Measurements from ENCODE around the gene CCDC87.

The CCDC87 gene

GRCh38 chr11:66570850-66571180 lies 22.0 kb downstream of the CCDC87 start:
- no peak for DNase-seq

DNA sequence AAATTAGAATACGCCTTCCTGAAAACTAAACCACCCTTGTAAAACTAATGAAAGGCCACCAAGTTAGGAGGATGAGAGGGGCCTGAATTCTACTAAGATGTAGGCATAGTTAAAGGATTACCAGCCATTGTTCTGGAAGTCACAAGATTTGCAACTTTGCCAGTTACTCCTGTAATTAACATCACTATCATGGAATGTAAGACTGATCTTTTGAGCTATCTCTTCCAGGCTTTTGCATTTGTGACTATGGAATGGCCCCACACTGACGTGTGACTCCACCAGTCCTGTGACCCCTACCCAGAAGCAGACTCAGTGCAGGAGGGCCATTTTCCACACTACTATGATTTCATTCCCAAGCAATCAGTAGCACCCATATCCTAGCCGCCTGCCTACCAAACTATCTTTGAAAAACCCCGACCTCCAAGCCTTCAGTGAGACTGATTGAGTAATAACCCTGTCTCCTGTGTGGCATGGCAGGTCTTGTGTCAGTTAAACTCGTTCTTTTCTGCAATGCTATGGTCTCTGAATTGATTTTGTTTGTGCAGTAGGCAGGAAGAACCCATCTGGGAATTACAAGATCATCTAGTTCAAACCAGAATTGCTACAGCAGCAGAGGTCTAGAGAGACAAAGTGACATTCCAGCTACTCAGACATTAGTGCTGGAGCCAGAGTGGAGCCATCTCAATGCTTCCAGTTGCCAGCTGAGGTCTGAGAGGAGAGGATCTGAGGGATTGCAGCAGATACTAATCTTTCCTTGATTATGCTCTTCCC lies 22.6 kb downstream of the CCDC87 start:
- no peak for DNase-seq

DNA sequence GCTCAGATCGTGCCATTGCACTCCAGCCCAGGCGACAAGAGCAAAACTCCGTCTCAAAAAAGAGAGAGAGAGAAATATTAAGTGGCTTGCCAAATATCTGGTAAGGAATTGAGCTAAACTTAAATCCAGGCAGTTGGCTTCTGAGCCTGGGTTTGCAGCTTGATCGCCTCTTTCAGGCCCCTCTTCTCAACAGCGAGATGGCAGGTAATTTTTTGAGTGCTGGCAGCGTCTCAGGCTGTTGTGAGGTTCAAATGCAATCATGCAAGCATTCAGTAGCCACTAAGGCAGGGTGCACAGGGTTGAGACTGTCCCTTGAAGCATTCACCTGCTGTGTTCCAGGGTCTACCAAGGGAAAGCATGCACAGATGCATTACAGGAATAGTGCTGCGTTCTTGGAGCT lies 23.8 kb downstream of the CCDC87 start:
- no peak for DNase-seq

GRCh38 chr11:66568124-66568916 lies 24.5 kb downstream of the CCDC87 start, which contains the start of gene CTSF:
Gene CTSF, minus strand, starts transcription at chr11:66568606. Its CDS starts 120 bp downstream, at chr11:66568486.
- peak; percentile 66 to 68 for DNase-seq

DNA sequence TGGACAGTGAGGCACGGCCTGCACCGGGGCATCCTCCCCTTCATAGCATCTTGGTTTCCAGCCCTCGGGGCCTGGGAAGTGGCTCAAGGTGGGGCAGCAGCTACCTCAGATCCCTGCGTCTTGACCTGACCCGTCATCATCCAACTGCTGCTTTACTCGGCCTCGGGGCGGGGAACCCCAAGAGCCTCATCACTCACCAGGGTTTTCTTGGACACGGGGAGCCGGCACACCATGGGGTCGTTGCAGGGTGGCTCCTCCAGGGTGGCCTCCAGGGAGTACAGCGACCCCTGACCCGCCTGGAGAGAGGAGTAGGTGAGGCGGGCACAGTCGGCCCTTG lies 25.1 kb downstream of the CCDC87 start:
- DNase-seq: no peak

- DNase-seq: no peak
Measured at GRCh38 chr11:66566221-66566620, 26.6 kb downstream of the CCDC87 start.

DNA sequence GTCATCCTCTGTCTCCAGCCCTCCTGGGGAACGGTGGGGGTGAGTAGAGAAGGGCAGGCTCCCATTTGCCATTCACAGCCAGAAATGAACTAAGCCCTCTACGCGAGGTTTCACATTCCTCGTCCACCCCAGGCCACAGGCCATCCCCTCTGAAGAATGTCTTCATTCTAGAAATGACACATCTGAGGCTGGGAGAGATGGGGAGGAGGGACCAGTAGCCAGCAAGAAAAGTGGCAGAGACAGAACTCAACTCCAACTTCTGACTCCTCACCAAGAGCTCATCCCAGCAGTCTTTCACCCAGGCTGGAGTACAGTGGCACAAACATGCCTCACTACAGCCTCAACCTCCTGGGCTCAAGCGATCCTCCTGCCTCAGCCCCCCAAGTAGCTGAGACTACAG lies 27.9 kb downstream of the CCDC87 start:
- DNase-seq: no peak

- no peak for DNase-seq
Measured at GRCh38 chr11:66564538-66564937, 28.3 kb downstream of the CCDC87 start.

GRCh38 chr11:66563832-66564231 lies 29.0 kb downstream of the CCDC87 start:
- no peak for DNase-seq

- no peak for DNase-seq
Measured at GRCh38 chr11:66562907-66563583, 29.8 kb downstream of the CCDC87 start.

DNA sequence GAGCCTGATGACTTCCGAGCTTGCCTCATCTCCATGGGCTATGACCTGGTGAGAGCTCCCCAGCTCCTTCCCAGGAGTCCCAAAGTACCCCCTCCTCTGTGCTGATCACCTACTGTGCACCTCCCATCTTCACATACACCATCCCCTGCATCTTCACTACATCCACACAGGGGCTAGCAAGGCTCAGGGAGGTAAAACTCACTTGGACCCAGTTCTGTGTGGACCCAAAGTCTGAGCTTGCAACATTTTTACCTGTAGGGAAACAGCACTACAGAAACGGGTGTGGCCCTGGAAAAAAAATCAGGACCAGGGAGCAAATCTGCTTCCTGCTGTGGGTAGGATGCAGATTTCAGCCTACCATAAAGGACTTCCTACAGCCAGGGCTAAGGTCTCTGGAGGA lies 30.6 kb downstream of the CCDC87 start:
- DNase-seq: no peak

DNA sequence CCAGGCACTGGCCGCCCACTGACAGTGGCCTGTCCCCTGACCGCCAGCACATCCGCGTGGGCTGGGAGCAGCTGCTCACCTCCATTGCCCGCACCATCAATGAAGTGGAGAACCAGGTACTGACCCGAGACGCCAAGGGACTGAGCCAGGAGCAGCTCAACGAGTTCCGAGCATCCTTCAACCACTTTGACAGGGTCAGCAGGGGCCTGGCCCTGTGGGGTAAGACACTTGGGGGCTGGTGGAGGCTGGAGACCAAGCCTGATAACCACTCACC lies 31.0 kb downstream of the CCDC87 start:
- DNase-seq: no peak

GRCh38 chr11:66561178-66561974 lies 31.5 kb downstream of the CCDC87 start:
- DNase-seq: no peak

DNA sequence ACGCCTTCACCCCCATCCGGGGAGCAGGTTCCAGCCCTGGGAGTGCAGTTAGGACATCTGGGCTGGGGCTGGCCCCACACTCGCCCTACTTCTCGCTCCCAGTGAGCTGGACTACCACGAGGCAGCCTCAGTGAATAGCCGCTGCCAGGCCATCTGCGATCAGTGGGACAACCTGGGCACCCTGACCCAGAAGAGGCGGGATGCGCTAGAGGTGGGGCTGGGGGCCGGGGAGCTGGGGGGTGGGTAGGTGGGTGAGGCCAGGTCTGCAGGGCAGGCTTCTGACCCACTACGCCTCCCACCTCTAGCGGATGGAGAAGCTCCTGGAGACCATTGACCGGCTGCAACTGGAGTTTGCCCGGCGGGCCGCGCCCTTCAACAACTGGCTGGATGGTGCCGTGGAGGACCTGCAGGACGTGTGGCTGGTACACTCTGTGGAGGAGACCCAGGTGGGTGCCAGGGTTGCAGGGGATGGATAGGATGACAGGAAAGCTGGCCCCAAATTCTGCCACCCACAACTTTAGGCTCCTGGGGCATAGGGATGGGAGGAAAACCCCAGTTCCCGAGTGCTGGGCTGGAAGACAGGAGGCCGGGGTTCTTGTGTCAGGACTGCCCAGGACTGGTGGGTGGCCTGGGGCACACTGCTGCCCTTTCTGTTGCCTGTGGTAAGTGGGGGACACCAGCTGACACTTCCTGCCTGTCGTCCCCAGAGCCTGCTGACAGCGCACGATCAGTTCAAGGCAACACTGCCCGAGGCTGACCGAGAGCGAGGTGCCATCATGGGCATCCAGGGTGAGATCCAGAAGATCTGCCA lies 32.8 kb downstream of the CCDC87 start:
- no peak for DNase-seq

DNA sequence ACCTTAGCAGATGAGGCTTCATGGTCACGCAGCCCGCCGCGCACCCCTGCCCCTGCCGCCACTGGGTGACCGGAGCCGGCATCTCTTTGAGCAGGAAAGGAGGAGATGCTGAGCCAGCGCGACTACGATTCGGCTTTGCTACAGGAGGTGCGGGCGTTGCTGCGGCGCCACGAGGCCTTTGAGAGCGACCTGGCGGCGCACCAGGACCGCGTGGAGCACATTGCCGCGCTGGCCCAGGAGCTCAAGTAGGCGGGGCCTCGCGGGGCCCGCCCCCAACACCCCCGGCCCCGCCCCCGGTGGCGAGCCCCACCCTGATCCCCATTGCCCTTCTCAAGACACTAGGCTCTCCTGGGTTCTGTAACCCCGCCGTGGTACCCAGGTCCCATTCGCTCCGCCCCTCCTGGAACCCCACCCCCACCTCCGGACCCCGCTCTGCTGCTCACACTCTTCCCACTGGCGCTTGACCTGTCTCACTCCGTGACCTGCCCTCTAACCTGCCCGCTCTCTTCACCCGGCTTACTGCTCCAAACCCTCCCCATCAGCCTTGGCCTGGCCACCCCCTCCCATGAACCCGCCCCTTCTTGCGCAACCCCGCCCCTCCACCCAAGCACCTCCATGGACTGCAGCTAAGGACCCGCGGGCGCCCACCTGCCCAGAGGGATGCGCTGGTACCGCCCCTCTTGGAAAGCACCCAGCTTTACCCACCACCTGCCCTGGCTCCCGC lies 33.6 kb downstream of the CCDC87 start:
- DNase-seq: no peak

DNA sequence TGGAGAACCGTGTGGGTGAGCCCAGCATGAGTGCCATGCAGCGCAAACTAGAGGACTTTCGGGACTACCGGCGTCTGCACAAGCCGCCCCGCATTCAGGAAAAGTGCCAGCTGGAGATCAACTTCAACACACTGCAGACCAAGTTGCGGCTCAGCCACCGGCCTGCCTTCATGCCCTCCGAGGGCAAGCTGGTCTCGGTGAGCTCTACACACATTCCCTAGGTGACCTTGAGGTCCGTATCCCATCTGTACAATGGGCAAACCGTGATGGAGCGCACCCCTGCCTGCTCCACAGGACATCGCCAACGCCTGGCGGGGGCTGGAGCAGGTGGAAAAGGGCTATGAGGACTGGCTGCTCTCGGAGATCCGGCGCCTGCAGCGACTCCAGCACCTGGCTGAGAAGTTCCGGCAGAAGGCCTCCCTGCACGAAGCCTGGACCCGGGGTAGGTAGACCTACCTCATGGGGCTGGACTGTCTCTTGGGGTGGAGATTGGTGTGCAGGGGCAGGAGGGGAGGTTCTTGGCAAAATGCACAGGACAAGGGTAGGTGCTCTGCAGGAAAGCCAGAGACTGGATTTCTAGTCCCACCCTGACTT lies 35.0 kb downstream of the CCDC87 start:
- DNase-seq: no peak

- no peak for DNase-seq
Measured at GRCh38 chr11:66556086-66556485, 36.8 kb downstream of the CCDC87 start.

DNA sequence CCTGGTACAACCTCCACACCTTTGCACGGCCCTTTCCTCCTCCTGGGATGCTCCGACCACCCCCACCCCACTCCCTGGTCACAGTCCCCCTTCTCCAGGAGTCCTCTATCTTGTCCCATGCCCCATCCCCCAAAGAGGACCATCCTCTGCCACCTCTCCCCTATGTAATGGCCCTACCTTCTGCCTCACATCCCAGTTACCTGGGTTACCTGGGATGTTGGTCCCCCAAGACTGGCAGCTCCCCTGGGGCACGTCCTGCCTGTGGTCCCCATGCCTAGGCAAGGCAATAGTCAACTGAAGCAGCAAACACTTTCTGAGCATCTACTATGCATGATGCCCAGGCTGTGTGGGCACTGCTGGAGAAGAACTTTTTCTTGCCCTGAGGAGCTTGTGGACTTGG lies 37.4 kb downstream of the CCDC87 start:
- no peak for DNase-seq

DNA sequence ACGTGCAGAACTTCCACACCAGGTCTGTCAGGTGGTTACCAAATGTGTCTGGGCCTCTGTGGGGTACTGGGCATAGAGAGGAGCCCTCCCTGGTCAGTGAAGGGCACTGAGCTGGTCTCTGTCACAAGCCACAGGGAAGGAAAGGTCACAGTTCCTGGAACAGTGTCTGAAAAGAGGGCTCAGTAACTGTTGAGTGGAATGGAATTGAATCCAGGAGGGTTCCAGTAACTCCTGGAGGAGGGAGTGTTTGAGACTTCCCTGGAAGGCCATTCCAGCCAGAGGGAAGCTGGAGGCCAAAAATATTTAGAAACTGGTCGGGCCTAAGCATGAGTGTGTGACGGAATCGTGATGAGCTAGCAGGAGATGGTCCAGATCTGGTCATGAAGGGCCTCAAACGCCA lies 38.3 kb downstream of the CCDC87 start:
- no peak for DNase-seq

GRCh38 chr11:66550887-66551286 lies 42.0 kb downstream of the CCDC87 start:
- DNase-seq: no peak

GRCh38 chr11:66549696-66550095 lies 43.2 kb downstream of the CCDC87 start:
- no peak for DNase-seq

Measured in stimulated activated CD4-positive, alpha-beta T cell treated with anti-CD3 and anti-CD28 coated beads, Interleukin-2, amount 100 ng/mL, for 48 hours (primary cell).